GM12891 (cell line): ENCODE results near the gene GRIA1.

Experiments
- PAX5 ChIP-seq: IDR thresholded peaks from 2 replicates; pipeline ENCODE4 v1.6.1; 2011; ENCODE audit warnings: low read length, moderate library complexity, mild to moderate bottlenecking; ENCODE audit not compliant: insufficient read depth, severe bottlenecking
- POLR2A ChIP-seq: IDR thresholded peaks from 2 replicates; pipeline ENCODE4 v1.6.1; 2011; ENCODE audit warnings: low read depth, low read length, control low read depth
- TAF1 ChIP-seq: IDR thresholded peaks from 2 replicates; pipeline ENCODE4 v1.6.1; 2011; ENCODE audit warnings: low read depth, low read length, control low read depth

DNA sequence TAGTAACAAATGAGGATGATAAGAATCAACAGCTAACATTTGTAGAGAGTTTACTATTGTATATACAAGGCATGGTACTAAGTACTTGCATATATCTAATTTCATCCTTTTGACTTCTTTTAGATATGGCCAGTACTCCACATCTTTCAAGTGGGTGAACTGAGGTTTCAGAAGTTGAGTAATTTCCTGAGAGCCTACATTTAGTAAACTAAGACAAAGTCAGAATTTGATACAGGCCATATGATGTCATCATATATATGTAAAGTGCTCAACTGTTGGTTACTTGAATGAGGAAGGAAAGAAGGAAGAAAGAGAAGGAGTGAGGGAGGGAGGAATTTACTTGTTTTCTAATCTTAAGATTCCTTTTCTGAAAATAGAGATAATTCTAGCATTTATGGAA, 52.8 kb downstream of the GRIA1 start:
- no peak for TF ChIP-seq PAX5
- TF ChIP-seq POLR2A: no peak
- TF ChIP-seq TAF1: no peak
